HepG2 (cell line): Measurements from ENCODE around the gene SALL2. TPM values are rescaled to one million over a fixed set of nuclear protein-coding genes. Genes with fewer than 3 reads are reported as not detected.

Experiments used
- BORCS8-MEF2B ChIP-seq: sonication (generic); formaldehyde crosslinking; IDR thresholded peaks from 2 replicates; pipeline ENCODE4 v1.8.0; 2022; ENCODE audit warnings: mild to moderate bottlenecking, missing genetic modification reagents
- BRD4 ChIP-seq: sonication (generic); formaldehyde crosslinking; IDR thresholded peaks from 2 replicates; pipeline ENCODE4 v1.4.0; 2020; ENCODE audit warnings: missing genetic modification reagents
- CBX1 ChIP-seq: IDR thresholded peaks from one replicate; pipeline ENCODE4 v1.6.1; 2016; ENCODE audit warnings: antibody characterized with exemption, low read depth
- CCAR2 ChIP-seq: fragments of 200-400 bp; formaldehyde crosslinking; optimal IDR thresholded peaks from 2 replicates; pipeline ENCODE3; 2018; ENCODE audit warnings: low read depth, mild to moderate bottlenecking, low read length, moderate library complexity
- ESRRA ChIP-seq: sonication (generic); formaldehyde crosslinking; IDR thresholded peaks from 2 replicates; pipeline ENCODE4 v1.5.1; 2020; ENCODE audit warnings: mild to moderate bottlenecking, low read depth, missing genetic modification reagents
- ETV5 ChIP-seq: IDR thresholded peaks from 2 replicates; pipeline ENCODE4 v1.6.1; 2018; ENCODE audit warnings: missing biosample characterization, missing genetic modification reagents, inconsistent platforms, borderline replicate concordance
- GABPB1 ChIP-seq: IDR thresholded peaks from 2 replicates; pipeline ENCODE4 v1.6.1; 2016; ENCODE audit warnings: mild to moderate bottlenecking, missing genetic modification reagents, moderate library complexity, missing compliant biosample characterization
- HOXD1 ChIP-seq: sonication (generic); formaldehyde crosslinking; IDR thresholded peaks from 2 replicates; pipeline ENCODE4 v1.5.0; 2020; ENCODE audit warnings: missing genetic modification reagents
- KAT7 ChIP-seq: IDR thresholded peaks from 2 replicates; pipeline ENCODE4 v1.6.1; 2018; ENCODE audit warnings: borderline replicate concordance, missing compliant biosample characterization
- KDM3A ChIP-seq: IDR thresholded peaks from 2 replicates; pipeline ENCODE4 v1.6.1; 2018; ENCODE audit warnings: low read depth, missing compliant biosample characterization
- KLF12 ChIP-seq: sonication (generic); formaldehyde crosslinking; IDR thresholded peaks from 2 replicates; pipeline ENCODE4 v1.4.0; 2020; ENCODE audit warnings: missing genetic modification reagents, borderline replicate concordance
- KLF13 ChIP-seq: sonication (generic); formaldehyde crosslinking; IDR thresholded peaks from 2 replicates; pipeline ENCODE4 v1.4.0; 2020; ENCODE audit warnings: mild to moderate bottlenecking, missing genetic modification reagents
- SMAD9 ChIP-seq: sonication (generic); formaldehyde crosslinking; IDR thresholded peaks from 2 replicates; pipeline ENCODE4 v1.5.1; 2020; ENCODE audit warnings: mild to moderate bottlenecking, missing genetic modification reagents
- SNAI1 ChIP-seq: sonication (generic); formaldehyde crosslinking; IDR thresholded peaks from 2 replicates; pipeline ENCODE4 v1.5.0; 2020; ENCODE audit warnings: mild to moderate bottlenecking, missing genetic modification reagents, borderline replicate concordance
- SOX6 ChIP-seq, 2 experiments: fragments of 450-650 bp in 1 of 2; sonication (generic) in 1 of 2; formaldehyde crosslinking in 1 of 2; IDR thresholded peaks; 2 replicates each; pipeline versions ENCODE4 v1.4.0 to v1.6.1; 2017 to 2020; ENCODE audit warnings: antibody characterized with exemption in 1 of 2, mild to moderate bottlenecking in 1 of 2, missing genetic modification reagents in 1 of 2
- SP5 ChIP-seq: IDR thresholded peaks from 2 replicates; pipeline ENCODE4 v1.6.1; 2016; ENCODE audit warnings: low read depth, borderline replicate concordance
- TEAD3 ChIP-seq: optimal IDR thresholded peaks from 2 replicates; pipeline ENCODE3; 2016; ENCODE audit warnings: borderline replicate concordance
- ZBTB8A ChIP-seq: sonication (generic); formaldehyde crosslinking; IDR thresholded peaks from 2 replicates; pipeline ENCODE4 v1.4.0; 2020; ENCODE audit warnings: mild to moderate bottlenecking, low read depth, missing genetic modification reagents, borderline replicate concordance
- ZIK1 ChIP-seq: sonication (generic); formaldehyde crosslinking; IDR thresholded peaks from 2 replicates; pipeline ENCODE4 v1.5.0; 2020; ENCODE audit warnings: mild to moderate bottlenecking, low read depth, missing genetic modification reagents, borderline replicate concordance
- ZNF20 ChIP-seq: sonication (generic); formaldehyde crosslinking; IDR thresholded peaks from 2 replicates; pipeline ENCODE4 v1.4.0; 2020; ENCODE audit warnings: mild to moderate bottlenecking, moderate library complexity, missing genetic modification reagents
- ZNF205 ChIP-seq: IDR thresholded peaks from 2 replicates; pipeline ENCODE4 v1.6.1; 2018; ENCODE audit warnings: missing biosample characterization, missing genetic modification reagents
- ZNF224 ChIP-seq: sonication (generic); formaldehyde crosslinking; IDR thresholded peaks from 2 replicates; pipeline ENCODE4 v1.5.0; 2020; ENCODE audit warnings: mild to moderate bottlenecking, missing genetic modification reagents
- ZNF235 ChIP-seq: sonication (generic); formaldehyde crosslinking; IDR thresholded peaks from 2 replicates; pipeline ENCODE4 v1.8.1; 2023; ENCODE audit warnings: mild to moderate bottlenecking, missing genetic modification reagents, borderline replicate concordance
- ZNF251 ChIP-seq: sonication (generic); formaldehyde crosslinking; IDR thresholded peaks from 2 replicates; pipeline ENCODE4 v1.9.0; 2021; ENCODE audit warnings: mild to moderate bottlenecking, missing genetic modification reagents
- ZNF737 ChIP-seq: sonication (generic); formaldehyde crosslinking; IDR thresholded peaks from 2 replicates; pipeline ENCODE4 v1.5.0; 2020; ENCODE audit warnings: missing genetic modification reagents, mild to moderate bottlenecking, borderline replicate concordance
- ZNF747 ChIP-seq: sonication (generic); formaldehyde crosslinking; IDR thresholded peaks from 2 replicates; pipeline ENCODE4 v1.8.1; 2023; ENCODE audit warnings: missing genetic modification reagents, mild to moderate bottlenecking, borderline replicate concordance
- polyA plus RNA-seq, 8 experiments: library from polyadenylated mRNA; depleted of rRNA in 3 of 8; stranded (reverse) in 7 of 8; unstranded in 1 of 8; fragments of >200 nt; fragmentation: Illumina TruSeq in 4 of 8; extraction: Trizol in 4 of 8; gene quantifications; 2 replicates each; pipeline versions ENCODE4 v1.2.1 to v1.2.3, GENCODE V29; 2011 to 2016; ENCODE audit warnings: low read depth in 4 of 8, missing spikeins in 1 of 8, mixed read lengths in 1 of 8; ENCODE audit not compliant: insufficient read depth in 1 of 8
- total RNA-seq, 5 experiments: library from RNA; depleted of rRNA; stranded (reverse); fragments of >200 nt; fragmentation: Illumina TruSeq; extraction: Trizol; gene quantifications; 2 replicates each; pipeline ENCODE4 v1.2.3, GENCODE V29; 2016; ENCODE audit warnings: low read depth in 1 of 5
- TF ChIP-seq, protein P1 (sequence below): sonication (generic); formaldehyde crosslinking; IDR thresholded peaks from 2 replicates; pipeline ENCODE4; 2020; ENCODE audit warnings: missing genetic modification reagents, mild to moderate bottlenecking, borderline replicate concordance
- TF ChIP-seq, protein P2 (sequence below): sonication (generic); formaldehyde crosslinking; IDR thresholded peaks from 2 replicates; pipeline ENCODE4 v1.8.0; 2022; ENCODE audit warnings: low read depth, missing genetic modification reagents

The SALL2 gene
- total and polyA plus RNA-seq, 2 of the 13 experiments (the other 11 are each of a cell fraction or from before 2014, with no cell fraction given), result 4.9 to 5.8 TPM

DNA sequence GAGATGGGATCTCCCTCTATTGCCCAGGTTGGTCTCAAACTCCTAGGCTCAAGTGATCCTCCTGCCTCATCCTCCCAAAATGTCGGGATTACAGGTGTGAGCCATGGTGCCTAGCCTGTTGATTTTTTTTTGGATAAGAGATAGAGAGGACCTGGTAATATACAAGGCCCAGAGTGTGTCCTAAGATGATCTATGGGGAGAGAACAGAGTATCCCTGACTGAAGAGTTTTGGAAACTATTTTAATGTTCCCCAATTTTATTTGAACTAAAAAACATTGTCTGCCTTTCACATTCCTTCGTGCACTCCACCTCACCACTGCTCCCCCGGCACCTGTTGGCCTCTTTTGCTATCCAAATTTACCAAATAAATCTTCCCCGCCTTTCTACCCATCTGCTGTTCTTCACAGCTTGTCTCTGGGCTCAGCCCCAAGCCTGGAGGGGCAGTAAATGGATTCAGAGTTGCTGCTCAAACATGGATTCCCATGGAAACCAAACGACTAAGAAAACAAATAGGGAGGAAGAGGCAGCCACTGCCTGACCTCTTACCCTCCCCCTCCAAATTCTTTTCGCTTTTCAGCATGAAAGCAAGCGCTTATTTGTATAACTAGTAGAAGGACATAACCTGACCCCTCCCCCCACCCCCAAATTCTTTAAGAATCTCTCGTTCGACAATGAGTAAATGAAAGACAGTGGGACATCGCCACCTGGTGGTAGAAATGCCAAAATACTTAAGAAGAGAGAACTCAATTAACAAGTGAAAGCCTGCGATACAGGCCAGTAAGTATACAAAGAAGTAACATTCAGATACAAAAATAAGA, 31.1 kb upstream of the SALL2 start (continued):
- TF ChIP-seq, protein P1, sequence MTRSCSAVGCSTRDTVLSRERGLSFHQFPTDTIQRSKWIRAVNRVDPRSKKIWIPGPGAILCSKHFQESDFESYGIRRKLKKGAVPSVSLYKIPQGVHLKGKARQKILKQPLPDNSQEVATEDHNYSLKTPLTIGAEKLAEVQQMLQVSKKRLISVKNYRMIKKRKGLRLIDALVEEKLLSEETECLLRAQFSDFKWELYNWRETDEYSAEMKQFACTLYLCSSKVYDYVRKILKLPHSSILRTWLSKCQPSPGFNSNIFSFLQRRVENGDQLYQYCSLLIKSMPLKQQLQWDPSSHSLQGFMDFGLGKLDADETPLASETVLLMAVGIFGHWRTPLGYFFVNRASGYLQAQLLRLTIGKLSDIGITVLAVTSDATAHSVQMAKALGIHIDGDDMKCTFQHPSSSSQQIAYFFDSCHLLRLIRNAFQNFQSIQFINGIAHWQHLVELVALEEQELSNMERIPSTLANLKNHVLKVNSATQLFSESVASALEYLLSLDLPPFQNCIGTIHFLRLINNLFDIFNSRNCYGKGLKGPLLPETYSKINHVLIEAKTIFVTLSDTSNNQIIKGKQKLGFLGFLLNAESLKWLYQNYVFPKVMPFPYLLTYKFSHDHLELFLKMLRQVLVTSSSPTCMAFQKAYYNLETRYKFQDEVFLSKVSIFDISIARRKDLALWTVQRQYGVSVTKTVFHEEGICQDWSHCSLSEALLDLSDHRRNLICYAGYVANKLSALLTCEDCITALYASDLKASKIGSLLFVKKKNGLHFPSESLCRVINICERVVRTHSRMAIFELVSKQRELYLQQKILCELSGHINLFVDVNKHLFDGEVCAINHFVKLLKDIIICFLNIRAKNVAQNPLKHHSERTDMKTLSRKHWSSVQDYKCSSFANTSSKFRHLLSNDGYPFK (CRISPR knock-in tag), result no peak
- TF ChIP-seq ZNF747 (no peak), KLF13 (no peak), GABPB1 (no peak; the same call in 1 of the 2 replicates), KDM3A (CRISPR knock-in tag) (peak; percentile 53; the same call in 1 of the 2 replicates), ZNF737 (no peak), SMAD9 (CRISPR knock-in tag) (no peak), ESRRA (CRISPR knock-in tag) (no peak), ZNF205 (CRISPR knock-in tag) (no peak; the same call in 1 of the 2 replicates), ZNF224 (CRISPR knock-in tag) (no peak), BORCS8-MEF2B (CRISPR knock-in tag) (no peak), CBX1 (no peak), SOX6 (IDR thresholded peaks at IDR 0.05) (no peak), SOX6 (CRISPR knock-in tag; IDR thresholded peaks at IDR 0.05) (peak; percentile 53; the same call in 1 of the 2 replicates), CCAR2 (no peak), SNAI1 (no peak), ZNF235 (CRISPR knock-in tag) (no peak), HOXD1 (CRISPR knock-in tag) (no peak), ZBTB8A (CRISPR knock-in tag) (no peak), ZNF20 (CRISPR knock-in tag) (no peak), TEAD3 (CRISPR knock-in tag) (peak; percentile 97), SP5 (peak; percentile 42; the same call in 1 of the 2 replicates), KLF12 (no peak), ETV5 (CRISPR knock-in tag) (no peak; the same call in 1 of the 2 replicates), ZNF251 (CRISPR knock-in tag) (no peak), BRD4 (CRISPR knock-in tag) (no peak), ZIK1 (CRISPR knock-in tag) (no peak), KAT7 (CRISPR knock-in tag) (no peak)
- TF ChIP-seq, protein P2, sequence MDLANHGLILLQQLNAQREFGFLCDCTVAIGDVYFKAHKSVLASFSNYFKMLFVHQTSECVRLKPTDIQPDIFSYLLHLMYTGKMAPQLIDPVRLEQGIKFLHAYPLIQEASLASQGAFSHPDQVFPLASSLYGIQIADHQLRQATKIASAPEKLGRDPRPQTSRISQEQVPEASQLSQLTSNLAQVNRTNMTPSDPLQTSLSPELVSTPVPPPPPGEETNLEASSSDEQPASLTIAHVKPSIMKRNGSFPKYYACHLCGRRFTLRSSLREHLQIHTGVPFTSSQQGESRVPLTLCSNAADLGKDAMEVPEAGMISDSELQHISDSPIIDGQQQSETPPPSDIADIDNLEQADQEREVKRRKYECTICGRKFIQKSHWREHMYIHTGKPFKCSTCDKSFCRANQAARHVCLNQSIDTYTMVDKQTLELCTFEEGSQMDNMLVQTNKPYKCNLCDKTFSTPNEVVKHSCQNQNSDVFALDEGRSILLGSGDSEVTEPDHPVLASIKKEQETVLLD (CRISPR knock-in tag), result no peak
